Glutamatergic neuron (in vitro differentiated cells): ENCODE data around the gene ABHD12. TPM values are rescaled to one million over a fixed set of nuclear protein-coding genes. Genes with fewer than 3 reads are reported as not detected.

Experiments
- DNase-seq: peaks from one replicate; pipeline ENCODE4 v3.0.0; 2022
- H3K27ac Mint-ChIP-seq: one replicate; pipeline ENCODE4 v1.8.0; 2020; ENCODE audit warnings: mild to moderate bottlenecking, mixed read lengths, inconsistent platforms; ENCODE audit not compliant: unreplicated experiment
- H3K27me3 Mint-ChIP-seq: one replicate; pipeline ENCODE4 v1.8.0; 2020; ENCODE audit warnings: mild to moderate bottlenecking, moderate library complexity, mixed read lengths, inconsistent platforms; ENCODE audit not compliant: unreplicated experiment
- H3K36me3 Mint-ChIP-seq: one replicate; pipeline ENCODE4 v1.8.0; 2020; ENCODE audit warnings: mild to moderate bottlenecking, mixed read lengths, inconsistent platforms; ENCODE audit not compliant: unreplicated experiment
- H3K4me1 Mint-ChIP-seq: one replicate; pipeline ENCODE4 v1.8.0; 2020; ENCODE audit warnings: mild to moderate bottlenecking, low read depth, mixed read lengths, inconsistent platforms; ENCODE audit not compliant: unreplicated experiment
- H3K4me3 Mint-ChIP-seq: one replicate; pipeline ENCODE4 v1.8.0; 2020; ENCODE audit warnings: mild to moderate bottlenecking, mixed read lengths, inconsistent platforms; ENCODE audit not compliant: unreplicated experiment
- H3K9me3 Mint-ChIP-seq: one replicate; pipeline ENCODE4 v1.8.0; 2020; ENCODE audit warnings: mild to moderate bottlenecking, moderate library complexity, mixed read lengths, inconsistent platforms; ENCODE audit not compliant: unreplicated experiment
- total RNA-seq: library from RNA; stranded (reverse); fragmentation: NEBNext Ultra II Directional; extraction: Animal tissue kit (Norgen Biotek cat#: 25700); gene quantifications from one replicate; pipeline ENCODE4 v1.2.1, GENCODE V29; 2021; ENCODE audit not compliant: unreplicated experiment
- TF ChIP-seq, protein P1 (sequence below): fragments of 200-600 bp; sonication (generic); IDR thresholded peaks from one replicate; pipeline ENCODE4 v1.5.0; 2021; ENCODE audit not compliant: partially characterized antibody, unreplicated experiment

ABHD12 gene
- total RNA-seq, 1 donor from 2014 or later = 101 TPM

DNA sequence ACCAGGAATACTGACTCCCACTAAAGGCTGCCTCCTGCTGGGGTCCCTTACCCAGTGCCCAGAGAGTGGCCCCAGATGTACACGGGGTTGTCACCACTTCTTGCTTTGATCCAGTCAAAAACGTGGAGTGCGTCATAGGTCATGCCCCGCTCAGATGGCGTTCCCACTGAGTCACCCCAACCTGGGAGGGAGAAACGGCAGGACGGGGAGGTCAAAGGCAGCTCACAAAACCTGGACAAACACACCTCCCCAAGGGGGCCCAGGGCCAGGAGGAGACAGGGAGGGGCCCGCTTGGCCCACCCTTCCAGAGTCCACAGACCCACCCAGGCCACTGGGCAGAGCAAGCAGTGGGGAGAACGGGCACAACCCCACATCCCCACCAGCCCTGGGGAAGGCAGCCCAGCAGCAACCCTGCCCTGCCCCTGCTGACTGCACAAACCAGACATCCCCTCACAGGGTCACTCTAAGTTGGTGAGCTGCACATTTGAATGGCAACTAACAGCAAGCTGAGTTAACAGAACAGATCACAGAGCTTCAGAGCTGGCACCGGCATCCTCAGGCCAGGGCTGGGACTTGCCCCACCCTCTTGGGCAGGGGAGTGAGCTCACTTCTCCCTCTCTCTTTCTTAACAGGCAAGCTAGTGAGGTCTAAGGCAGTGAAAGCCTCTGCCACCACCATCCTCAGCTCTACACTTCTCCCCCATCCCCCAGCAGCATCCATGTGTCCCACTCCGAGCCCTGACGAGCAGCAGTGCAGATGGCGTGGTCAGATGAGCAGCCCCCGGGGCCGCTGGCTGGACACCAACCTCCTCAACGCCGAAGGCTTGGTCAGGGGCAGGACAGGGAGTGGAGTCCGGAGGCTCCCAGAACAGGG lies 81.0 kb downstream of the ABHD12 start:
- TF ChIP-seq, protein P1, sequence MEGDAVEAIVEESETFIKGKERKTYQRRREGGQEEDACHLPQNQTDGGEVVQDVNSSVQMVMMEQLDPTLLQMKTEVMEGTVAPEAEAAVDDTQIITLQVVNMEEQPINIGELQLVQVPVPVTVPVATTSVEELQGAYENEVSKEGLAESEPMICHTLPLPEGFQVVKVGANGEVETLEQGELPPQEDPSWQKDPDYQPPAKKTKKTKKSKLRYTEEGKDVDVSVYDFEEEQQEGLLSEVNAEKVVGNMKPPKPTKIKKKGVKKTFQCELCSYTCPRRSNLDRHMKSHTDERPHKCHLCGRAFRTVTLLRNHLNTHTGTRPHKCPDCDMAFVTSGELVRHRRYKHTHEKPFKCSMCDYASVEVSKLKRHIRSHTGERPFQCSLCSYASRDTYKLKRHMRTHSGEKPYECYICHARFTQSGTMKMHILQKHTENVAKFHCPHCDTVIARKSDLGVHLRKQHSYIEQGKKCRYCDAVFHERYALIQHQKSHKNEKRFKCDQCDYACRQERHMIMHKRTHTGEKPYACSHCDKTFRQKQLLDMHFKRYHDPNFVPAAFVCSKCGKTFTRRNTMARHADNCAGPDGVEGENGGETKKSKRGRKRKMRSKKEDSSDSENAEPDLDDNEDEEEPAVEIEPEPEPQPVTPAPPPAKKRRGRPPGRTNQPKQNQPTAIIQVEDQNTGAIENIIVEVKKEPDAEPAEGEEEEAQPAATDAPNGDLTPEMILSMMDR = no peak
- H3K4me3 Mint-ChIP-seq = peak overlapping the region; percentile 77
- peak overlapping the region; percentile 100 for H3K27ac Mint-ChIP-seq
- H3K9me3 Mint-ChIP-seq = peaks cover 23% of the 10 kb centered on the region
- peaks cover 9% of the 10 kb centered on the region for H3K36me3 Mint-ChIP-seq
- DNase-seq = peak; percentile 81
- H3K4me1 Mint-ChIP-seq = peaks cover 30% of the 10 kb centered on the region
- H3K27me3 Mint-ChIP-seq = peaks cover 16% of the 10 kb centered on the region

- TF ChIP-seq, protein P1 = no peak
- H3K27ac Mint-ChIP-seq = peak overlapping the region; percentile 100
- no peak overlapping the region for H3K4me3 Mint-ChIP-seq
- H3K9me3 Mint-ChIP-seq = peaks cover 24% of the 10 kb centered on the region
- DNase-seq = no peak
- H3K4me1 Mint-ChIP-seq = peaks cover 30% of the 10 kb centered on the region
- peaks cover 9% of the 10 kb centered on the region for H3K36me3 Mint-ChIP-seq
- H3K27me3 Mint-ChIP-seq = peaks cover 16% of the 10 kb centered on the region
Observed at GRCh38 chr20:25308671-25309394, 81.8 kb downstream of the ABHD12 start.

DNA sequence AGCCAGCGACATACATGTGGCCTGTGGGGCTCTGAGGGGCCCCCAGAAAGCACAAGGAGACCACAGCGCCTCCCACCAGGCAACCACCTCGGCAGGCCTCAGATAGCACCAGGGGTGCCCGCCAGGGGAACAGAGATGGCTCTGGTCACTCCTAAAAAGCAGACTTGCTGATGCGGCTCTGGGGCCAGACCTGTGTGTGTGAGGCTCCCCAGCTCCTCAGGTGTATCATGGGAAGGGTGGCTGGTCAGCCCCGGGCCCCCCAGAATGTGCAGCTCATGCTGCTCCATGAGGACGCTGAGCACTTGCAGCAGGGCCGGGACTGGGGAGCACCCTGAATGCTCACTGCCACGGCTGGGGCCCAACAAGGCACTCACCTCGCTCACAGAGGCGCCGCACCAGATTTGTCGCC lies 82.5 kb downstream of the ABHD12 start:
- Mint-ChIP-seq H3K27me3 (peaks cover 16% of the 10 kb centered on the region), H3K27ac (peak overlapping the region; percentile 68), H3K36me3 (peaks cover 9% of the 10 kb centered on the region), H3K9me3 (peaks cover 24% of the 10 kb centered on the region), H3K4me3 (no peak overlapping the region), H3K4me1 (peaks cover 28% of the 10 kb centered on the region)
- no peak for DNase-seq
- TF ChIP-seq, protein P1 = no peak

GRCh38 chr20:25306991-25307903 lies 83.4 kb downstream of the ABHD12 start:
- TF ChIP-seq, protein P1 = no peak
- no peak overlapping the region for H3K4me3 Mint-ChIP-seq
- H3K9me3 Mint-ChIP-seq = peaks cover 24% of the 10 kb centered on the region
- peaks cover 28% of the 10 kb centered on the region for H3K4me1 Mint-ChIP-seq
- H3K27ac Mint-ChIP-seq = peak overlapping the region; percentile 62
- DNase-seq = no peak
- peaks cover 8% of the 10 kb centered on the region for H3K36me3 Mint-ChIP-seq
- H3K27me3 Mint-ChIP-seq = peaks cover 16% of the 10 kb centered on the region
